Endothelial cell of hepatic sinusoid (primary cell): Measurements from ENCODE around the gene CRAT.
"Not testable (repeated sequence)": the region's sequence is repeated elsewhere in the genome, so short reads cannot be mapped to it uniquely, and the experiment has no call there.

Experiments used
- in situ Hi-C: cut with HindIII; loops from 2 replicates; pipeline ENCODE4 v1.10.0; 2017; ENCODE audit warnings: low sequenced_read_pairs

Gene CRAT

DNA sequence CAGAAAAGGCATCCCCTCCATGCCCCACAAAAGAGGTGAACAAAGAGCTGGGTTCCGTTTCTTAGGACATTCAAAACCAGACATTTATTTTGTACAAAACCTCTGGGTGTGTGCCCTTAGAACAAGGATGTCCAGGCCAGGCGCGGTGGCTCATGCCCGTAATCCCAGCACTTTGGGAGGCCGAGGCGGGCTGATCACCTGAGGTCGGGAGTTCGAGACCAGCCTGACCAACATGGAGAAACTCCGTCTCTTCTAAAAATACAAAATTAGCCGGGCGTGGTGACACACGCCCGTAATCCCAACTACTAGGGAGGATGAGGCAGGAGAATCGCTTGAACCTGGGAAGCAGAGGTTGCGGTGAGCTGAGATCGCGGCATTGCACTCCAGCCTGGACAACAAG lies 1.9 kb upstream of the CRAT start:
- in situ Hi-C loops, result not testable (repeated sequence)

DNA sequence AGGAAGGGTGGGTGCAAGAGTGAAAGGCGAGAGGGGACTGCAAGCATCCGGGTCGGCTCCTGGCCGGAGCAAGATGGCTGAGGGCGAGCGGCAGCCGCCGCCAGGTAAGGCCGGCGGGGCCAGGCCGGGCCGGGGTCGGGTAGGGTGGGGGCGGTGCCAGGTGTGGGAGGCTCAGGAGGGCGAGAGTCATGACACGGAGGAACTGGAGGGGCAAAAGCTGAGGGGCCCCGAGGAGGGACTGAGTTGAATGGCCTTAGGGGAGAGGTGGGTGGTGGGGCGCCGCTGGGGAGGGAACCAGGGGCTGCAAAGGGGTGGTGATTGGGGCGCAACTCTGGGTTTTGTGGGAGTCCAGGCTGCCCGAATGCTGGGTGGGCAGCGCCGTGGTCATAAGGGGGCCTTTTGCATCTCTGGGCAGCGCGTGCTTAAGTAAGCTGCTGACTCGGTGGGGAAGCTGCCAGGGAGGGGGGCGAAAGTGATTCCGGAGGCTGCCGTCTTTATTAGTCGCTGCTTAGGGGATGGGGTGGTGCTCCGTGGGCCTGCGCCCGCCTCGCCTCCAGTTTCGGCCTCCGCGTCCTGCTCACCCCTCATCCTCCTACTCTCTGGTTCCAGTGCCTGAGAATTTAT lies 1.0 kb upstream of the CRAT start:
- in situ Hi-C loops, result no loop called here

DNA sequence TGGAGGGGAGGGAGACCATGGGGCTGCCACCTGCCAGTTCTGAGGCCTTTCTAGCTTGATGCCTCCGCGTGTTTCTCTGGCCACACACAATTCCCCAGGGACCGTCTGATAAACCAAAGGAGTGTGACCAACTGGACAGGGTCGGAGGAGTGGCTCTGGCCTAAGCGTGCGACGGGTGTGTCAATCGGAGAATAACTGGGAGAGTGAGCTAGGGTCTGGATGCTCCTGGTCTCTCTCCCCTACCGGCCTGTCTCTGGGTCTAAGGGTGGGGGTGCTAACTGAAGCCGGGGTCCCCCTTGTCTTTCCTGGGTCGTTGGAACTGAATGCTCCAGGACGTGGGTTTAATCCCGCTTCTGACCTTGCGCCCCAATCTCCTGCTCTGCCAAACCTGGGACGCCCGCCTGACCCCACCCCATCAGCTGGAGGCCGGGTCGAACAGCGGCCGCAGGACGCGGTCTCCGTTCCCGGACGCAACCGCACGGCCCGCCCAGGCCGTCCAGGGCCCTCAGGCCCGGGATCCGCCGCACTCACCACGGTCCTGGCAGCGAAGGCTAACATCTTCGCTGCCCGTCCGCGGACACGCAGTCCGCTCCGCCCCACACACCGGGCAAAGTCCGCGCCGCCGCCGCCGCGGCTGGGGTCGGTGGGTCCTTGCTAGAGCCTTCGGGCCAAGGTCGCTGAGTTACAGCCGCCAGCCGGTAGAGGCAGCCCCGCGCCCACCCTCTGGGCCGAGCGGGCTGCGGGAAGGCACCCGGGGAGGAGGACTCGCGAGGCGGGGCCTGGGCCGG lies 447 bp downstream of the CRAT start:
- in situ Hi-C loops, result no loop called here

DNA sequence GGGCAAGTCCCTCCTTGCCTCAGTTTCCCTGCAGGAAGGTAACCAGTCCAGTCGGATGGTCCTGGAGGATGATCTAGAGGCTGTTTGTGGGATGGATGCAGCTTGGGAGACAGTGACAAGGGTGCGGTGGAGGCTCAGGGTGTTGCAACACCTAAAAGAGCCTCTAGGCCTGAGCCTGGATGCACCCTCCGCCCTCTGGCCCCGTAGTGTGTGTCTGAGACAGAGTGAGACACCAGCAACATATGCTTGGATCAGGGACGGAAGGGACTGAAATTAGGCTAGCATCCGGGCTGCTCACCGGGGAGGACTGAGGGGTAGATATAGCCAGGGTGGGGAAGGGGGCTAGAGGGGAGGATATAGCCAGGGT lies 1.1 kb downstream of the CRAT start:
- in situ Hi-C loops, result no loop called here

DNA sequence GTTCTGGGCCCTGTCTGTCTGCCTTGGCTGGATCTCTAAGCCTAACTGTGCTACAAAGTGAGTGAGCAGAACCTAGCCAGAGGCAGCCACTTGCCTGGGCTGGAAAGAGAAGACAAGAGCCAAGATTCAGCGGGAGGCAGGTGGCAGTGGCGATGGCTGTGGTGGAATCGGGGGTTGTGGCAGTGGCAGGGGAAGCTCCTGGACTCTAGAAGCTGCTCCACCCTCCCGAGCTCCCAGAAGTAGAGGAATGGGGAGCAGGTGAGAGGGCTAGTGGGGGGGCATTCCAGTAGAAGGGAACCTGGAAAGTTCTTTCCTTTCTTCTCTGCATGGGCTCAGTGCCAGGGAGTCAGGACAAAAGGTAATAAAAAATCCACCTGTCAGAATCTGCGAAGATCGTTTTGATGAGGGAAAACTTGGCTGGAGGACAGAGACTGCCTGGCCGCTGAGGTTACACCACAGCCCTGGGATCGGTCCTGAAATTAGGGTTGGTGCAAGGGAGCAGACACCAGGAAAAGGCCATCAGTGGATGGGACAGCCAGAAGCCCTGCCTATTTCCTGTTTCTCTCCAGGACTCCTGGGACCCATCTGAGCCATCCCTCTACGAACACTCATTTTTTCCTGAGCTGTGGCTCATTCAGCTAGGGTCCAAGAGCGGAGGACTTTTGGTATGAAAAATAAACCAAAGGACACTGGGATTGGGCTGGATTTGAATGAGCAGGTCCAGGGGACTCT lies 1.6 kb downstream of the CRAT start:
- in situ Hi-C loops, result no loop called here

DNA sequence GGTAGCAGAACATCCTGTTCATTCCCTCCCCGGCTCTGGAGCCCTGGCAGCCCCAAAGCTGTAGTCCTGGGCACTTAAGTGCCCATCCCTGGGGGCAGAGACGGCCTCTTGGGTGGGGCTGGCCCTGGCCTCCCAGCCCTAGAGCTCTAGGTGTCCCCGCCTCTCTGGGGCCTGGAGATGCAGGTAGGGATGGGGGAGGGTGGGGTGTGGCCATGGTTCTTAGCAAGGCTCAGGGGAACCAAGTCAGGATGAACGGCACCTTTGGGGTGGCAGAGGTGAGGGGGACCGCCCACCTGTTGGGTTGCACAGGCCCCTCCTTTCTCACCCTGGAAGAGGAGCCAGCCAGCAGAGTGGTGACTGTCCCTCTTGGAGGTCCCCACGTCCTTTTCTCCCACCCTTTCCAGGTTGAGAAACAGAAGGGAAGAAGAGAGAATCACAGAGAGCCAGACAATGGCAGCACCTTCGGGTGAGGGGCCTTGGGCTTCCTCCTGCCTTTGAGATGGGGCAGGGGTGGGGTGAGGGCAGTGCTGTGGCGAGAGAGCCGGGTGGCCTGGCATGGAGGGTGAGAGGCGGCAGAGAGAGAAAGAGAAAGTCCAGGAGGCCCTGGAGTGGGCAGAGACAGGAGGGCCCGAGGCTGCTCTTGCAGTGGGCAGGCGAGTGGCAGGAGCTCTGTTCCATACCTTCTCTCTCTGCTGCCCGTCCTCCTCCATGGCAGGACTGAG lies 2.3 kb downstream of the CRAT start:
- in situ Hi-C loops, result no loop called here

DNA sequence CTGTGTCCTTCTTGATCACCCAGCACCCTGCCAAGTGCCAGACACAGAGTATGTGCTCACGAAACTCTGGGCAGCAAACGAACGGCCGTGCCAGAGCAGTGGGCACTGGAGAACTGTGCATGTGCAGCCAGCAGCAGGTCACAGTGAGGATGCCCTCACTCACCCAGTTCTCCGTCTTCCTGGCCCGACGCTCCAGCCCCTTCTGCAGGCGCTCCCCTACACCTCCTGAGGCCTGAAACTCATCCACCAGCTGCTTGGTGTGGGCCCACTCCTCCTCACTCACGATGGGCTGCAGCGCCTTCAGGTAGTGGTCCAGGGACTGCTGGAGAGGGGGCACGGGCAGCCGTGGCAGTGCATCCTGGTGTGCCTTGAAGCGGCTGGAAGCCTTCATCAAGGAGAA lies 2.9 kb downstream of the CRAT start:
- in situ Hi-C loops, result no loop called here

DNA sequence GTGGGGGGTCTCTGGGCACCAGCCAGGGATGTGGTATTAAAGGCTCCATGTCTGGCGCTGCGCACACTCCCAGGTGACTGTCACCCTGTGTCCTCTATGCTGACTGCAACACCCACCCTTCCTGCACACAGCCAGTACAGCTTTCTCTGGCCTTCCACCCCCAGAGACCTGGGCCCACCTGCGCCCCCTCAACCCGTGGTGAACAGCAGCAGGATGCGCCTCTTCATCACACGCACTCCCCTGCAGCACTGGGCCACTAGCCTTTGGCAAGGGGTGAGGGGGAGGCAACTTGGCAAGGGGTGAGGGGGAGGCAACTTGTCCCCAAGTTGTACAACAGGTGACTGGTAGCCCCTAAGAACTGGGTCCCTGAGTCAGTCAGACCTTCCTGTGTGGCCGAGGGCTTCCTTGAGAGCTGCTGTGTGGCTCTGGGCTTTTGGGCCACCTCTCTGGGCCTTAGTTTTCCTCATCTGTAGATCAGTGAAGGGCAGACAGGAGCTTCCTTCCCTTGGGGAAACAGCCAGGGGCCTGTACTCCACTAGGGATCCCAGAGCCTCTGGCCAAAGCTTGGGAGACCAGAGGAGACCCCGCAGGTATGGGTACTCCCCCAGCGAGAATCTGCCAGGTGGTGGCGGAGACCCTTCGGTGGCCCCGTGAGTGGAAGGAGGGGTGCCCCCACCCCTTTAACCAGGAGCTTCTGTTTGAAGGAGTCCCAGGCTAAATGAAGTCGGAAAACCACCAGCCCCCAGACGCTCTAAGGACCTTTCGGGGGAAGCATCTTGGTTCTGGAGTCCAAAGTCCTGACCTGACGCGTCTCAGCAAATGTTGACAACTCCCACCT lies 4.5 kb downstream of the CRAT start:
- in situ Hi-C loops, result no loop called here

DNA sequence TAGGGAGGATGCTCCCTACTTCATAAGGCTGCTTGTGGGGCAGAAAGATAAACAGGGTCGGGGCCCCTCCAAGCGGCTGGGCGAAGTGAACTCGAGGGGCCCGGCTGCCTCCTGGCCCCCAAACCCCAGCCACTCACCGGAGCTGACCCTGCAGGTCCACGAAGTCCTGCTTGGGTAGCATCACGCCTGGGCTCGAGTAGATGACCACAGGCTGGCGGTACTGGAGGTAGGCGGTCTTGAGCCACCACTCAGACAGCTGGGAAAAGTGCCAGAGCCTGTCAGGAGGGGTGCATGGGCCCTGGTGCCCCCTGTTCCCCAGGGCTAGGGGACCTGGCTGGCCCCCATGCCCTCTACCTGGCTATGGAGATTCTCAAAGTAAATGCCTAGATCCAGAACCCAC lies 6.5 kb downstream of the CRAT start:
- in situ Hi-C loops, result no loop called here

DNA sequence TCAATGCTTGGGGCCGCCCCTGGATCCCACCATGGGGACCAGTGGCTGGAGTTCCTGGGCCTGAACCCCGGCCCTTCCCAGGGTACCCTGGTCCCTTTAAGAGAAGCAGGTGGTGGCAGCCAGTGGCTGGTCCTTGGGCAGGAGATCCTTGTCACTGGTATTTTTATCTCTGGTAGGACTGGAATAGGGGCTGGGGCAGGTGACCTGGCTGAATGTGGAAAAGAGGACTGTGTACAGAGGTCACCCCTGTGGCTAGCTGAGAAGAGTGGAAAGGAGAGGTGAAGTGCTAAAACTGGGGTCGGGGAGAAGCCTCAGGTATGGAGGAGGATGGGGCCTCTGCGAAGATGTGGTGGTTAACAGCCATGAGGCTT lies 7.0 kb downstream of the CRAT start:
- in situ Hi-C loops, result no loop called here

DNA sequence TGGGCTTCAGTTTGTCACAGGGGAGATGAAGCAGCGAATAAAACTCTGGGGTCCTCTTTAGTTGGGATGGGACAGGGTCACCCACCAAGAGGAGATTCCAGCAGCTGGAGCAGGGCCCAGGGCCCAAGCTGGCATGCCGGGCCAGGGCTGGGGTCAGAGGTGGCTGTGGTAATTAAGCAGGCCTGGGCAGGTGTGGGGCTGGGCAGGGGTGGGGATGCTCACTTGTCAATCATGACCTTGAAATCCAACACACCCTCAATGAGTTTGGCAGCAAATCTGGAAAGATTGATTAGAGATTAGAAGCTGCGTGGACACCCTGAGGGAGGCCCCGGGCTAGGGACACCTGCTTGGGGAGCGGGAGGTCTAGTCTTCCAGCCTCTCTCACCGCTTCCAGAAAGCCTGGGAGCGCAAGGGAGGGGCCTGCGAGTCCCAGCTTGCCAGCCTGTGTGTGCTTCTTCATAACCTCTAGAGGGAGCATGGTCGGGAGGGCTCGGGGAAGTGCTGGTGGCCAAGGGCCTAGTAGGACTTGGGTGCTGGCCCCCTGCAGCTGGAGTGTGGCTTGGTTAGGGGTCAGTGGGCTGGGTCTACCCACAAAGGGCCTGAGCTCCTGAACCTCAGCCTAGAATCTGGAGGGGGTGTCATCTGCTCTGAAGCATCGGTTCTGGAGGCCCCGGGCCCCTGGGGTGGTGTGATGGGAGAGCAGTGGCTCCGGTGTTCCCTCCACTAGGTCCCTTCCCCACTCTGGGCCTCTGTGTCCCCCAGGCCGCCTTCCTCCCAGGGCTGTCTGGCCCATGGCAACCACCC lies 7.6 kb downstream of the CRAT start:
- in situ Hi-C loops, result no loop called here

DNA sequence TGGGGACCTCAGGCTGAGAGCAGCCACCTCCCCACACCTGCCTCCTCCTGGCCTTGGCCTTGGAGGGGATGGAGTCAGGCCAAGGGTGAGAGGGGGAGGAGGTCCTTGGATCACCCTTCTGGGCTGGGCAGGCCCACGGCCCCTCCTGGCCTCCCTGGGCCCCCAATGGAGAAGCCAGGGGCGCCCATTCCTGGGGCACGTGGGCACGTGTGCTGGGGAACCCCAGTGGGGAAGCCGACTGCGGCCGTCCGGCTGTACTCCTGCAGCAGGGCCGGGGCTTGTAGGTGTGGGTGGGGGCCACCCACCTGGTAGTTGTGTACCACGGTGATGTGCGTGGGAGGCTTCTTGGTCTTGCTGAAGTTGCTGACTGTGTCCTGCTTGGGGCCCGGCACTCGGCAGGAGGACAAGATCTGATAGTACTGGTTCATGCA lies 8.5 kb downstream of the CRAT start:
- in situ Hi-C loops, result no loop called here

DNA sequence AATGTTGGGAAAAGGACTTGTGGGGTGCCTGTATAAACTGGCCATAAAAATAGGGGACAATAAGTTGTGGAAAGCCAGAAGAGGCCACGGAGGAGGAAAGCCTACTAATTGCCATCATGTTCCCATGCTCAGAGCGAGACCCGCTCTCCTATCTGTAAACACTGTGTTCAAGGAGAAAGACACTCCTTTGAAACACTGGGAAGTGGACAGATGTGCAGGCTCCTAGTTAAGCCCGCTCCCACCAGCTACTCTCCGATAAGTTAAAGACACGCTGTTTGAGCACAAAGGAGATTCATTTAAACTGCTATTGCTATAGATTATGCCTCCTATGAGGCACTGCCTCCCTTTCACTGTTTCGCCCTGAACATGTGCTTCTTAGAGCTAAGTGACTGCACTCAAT lies 9.3 kb downstream of the CRAT start:
- in situ Hi-C loops, result no loop called here

DNA sequence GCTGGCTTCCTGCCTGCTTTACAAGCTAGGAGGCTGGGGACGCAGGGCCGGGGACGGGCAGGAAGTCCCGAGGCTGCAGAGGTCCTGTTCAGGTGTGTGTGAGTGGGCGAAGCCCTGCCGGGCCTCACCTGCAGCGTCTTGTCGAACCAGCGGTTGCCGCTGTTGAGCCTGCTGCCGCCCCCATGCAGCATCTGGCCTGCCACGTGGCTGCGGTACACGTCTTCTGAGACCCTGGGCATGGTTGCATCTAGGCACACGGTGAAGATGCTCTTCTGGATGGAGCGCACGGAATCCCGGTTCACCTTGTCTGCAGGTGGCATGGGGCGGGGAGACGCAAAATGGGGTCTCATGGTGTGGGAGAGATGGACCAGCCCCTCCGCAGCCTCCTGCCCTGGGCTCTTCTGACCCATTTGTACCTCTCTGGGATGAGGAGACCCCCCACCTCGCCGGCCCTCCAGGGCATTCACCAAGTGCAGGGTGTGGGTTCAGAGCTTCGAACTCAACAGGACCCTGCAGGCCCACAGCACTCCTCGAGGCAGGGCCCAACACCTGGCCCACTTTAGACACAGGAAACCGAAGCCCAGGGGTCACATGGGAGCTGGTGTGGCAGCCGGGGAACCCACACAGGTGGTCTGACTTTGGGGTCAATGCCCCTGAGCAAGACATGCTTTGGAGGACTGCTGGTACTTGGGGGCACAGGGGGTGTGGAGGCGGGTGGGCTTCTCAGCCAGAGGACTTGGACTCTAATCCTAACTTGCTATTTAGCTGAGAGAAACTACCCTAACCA lies 10.0 kb downstream of the CRAT start:
- in situ Hi-C loops, result no loop called here

DNA sequence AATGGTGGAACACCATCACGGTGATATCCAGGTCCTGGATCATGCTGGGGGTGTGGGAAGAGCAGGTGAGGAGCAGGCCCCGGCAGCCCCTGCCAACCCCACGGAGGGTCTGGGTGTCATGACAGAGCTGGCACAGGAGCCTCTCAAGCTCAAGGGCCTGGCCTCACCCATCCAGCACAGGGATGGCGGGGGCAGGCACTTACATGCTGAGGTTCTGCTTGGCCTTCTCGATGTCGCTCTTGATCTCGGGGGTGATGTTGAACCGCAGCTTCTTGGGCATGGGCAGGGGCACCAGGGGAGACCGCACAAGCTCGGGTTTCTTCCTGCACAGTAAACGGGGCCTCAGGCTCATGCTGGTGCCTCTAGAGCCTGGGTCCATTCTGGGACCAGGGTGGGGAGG lies 12.3 kb downstream of the CRAT start:
- in situ Hi-C loops, result no loop called here

DNA sequence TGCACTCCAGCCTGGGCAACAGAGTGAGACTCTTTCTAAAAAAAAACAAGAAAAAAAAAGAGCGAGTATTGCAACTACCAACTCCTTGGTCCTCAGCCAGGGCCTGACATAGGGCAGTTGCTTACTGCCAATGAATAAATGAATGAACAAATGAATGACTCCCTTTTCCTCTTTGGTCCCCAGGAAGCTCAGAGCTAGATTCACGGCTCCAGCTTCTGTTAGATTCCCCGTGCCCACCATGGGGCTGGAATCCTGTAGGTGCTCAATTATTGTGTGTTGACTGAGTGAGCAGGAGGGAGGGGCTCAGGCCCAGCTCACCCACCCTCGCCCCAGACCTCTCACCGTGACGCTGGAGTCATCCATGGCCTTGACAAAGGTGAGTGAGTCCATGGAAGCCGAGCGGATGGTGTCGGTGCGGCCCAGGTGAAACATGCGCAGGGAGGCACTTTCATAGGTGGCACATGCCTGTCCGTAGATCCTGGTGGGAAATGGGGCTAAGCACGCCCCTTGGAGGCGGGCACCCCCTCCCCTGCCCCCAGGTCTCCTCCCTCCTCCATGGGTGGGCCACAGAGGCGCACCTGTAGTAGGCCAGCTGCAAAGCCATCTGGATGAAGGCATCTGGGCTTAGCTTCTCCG lies 12.8 kb downstream of the CRAT start:
- in situ Hi-C loops, result no loop called here

DNA sequence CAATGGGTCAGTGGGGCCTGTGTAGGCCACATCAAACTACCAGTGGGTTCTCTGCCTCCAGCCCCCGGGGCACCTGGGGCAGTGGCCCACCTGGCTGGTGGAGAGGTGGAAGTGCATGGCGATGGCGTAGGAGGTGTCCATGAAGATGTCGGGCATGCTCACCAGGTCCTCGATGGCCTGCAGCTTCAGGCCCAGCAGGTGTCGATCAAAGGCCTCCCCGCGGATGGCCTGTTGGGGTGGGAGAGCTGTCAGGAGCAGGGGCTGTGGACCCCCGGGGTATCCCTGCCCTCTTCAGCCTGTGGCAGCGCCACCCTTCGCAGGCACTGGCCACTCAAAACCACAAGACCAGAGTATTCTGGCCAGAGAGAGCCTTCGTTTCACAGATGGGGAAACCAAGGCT lies 14.7 kb downstream of the CRAT start:
- in situ Hi-C loops, result no loop called here

DNA sequence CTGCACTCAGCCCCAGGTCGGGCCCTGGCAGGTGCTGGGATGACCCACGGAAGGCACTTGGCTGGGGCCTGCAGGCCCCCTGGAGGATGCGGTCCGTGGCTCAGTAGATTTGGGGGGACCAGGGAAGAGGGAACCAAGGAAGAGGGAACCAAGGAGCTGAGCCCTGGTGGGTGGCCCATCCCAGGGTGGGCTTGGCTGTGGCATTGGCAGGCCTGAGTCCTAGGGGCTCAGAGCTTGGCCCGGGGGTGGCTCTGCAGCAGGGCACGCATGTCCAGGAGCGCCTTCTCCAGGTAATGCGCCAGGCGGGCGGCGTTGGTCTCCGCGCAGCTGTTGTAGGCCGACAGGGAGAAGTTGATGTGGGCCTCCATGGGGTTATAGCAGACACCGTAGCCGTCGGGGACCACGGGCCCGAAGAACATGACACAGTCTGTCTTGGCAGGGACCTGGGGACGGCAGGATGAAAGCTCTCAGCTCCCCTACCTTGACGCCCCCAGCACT lies 15.4 kb downstream of the CRAT start:
- in situ Hi-C loops, result no loop called here
